HG03066 (cell line): ENCODE data around the gene OR2A25.

Experiments used
- ATAC-seq: cut with Tn5 transposase; IDR thresholded peaks from one replicate; pipeline ENCODE4 v1.9.1; 2021; ENCODE audit warnings: low read depth; ENCODE audit not compliant: unreplicated experiment

The OR2A25 gene

DNA sequence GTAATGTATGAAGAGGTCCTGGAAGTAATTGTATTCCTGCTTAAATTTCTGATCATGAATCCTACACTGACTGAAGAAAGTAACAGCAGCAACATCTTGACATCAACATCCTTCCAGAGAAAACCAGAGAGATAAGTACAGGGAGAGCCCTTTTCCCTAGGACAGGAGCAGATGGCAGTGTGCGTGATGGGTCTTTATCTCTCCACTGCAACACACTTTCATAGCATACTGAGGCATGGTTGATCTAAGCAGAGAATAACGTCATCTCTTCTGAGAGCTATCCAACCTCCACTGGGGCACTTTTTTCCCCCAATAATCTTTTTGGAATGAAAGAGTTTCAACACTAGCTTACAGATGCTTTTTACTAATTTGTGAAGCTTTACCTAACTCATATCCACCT is 342 bp downstream of the OR2A25 start:
- ATAC-seq: no peak

DNA sequence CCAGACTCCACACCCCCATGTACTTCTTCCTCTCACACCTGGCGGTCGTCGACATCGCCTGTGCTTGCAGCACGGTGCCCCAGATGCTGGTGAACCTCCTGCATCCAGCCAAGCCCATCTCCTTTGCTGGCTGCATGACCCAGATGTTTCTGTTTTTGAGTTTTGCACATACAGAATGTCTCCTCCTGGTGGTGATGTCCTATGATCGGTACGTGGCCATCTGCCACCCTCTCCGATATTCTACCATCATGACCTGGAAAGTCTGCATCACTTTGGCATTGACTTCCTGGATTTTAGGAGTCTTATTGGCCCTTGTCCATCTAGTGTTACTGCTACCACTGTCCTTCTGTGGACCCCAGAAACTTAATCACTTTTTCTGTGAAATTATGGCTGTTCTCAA is 4.8 kb downstream of the OR2A25 start:
- ATAC-seq: no peak

DNA sequence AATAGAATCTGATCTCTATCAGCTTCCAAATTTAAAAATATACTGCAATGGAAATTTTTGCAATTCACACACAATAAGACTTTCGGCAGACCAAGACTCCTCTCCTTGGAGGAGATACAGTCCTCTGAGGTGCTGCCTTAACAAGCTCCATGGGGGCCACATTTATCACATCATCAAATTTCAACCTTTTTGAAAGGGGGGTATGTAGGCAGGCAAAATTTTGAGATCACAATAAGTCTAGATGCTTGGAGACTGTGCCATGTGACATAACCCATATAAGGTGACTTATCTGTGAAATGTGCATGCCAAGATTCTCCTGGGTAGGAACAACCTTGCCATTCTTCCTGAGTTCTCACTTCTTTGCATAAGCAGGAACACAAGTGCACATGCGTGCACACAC is 16.4 kb downstream of the OR2A25 start, which contains the start of gene OR2A12:
Gene OR2A12 (plus strand): TSS at position 301 of the 400 bp plus-strand sequence. CDS start 8,830 bp downstream, outside the sequence.
- no peak for ATAC-seq

DNA sequence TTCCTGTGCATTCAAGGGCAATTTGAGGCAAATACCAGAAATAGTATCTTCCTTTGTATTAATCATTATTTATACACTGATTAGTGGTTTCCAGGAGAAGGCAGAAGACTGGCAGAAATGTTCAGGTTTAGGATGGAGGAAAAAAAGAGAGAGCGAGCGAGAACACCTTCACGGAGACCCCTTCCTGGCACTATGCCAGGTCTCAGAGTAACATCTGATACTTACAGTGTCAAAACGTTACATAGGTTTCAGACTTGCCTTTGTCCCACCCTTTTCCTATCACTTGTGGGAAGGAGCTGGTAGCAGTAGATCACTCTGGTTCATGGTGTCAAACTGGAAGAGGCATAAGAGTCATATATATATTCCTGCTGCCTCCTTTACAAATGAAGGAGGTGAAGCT is 17.1 kb downstream of the OR2A25 start:
- no peak for ATAC-seq

DNA sequence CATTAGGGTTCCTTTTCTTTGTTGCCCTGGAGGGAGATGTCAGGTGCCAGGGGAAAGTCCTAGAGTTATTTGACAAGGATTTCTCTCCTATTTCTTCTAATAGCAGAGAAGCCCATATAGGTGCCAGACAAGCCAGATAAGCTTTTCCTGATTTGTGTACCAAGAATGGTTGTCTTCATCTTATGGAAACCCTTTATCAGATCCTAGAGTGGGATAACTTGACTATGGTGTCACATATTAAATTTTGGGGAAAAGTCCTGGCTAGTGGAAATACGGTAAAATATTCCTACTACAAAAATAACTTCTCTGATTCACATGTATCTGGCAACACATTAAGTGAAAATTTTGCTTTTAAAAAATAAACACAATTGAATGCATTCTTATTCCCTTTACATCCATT is 17.6 kb downstream of the OR2A25 start:
- ATAC-seq: no peak

DNA sequence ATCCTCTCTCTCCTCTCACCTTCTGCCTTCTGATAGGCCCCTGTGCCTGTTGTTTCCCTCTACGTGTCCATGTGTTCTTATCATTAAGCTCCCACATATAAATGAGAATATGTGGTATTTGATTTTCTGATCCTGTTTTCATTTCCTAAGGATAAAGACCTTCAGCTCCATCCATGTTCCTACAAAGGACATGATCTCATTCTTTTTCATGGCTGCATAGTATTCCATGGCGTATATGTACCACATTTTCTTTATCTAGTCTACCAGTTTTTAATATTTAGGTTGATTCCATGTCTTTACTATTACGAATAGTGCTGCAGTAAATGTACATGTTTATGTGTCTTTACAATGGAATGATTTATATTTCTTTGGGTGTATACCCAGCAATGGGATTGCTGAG is 21.1 kb downstream of the OR2A25 start:
- ATAC-seq: no peak

DNA sequence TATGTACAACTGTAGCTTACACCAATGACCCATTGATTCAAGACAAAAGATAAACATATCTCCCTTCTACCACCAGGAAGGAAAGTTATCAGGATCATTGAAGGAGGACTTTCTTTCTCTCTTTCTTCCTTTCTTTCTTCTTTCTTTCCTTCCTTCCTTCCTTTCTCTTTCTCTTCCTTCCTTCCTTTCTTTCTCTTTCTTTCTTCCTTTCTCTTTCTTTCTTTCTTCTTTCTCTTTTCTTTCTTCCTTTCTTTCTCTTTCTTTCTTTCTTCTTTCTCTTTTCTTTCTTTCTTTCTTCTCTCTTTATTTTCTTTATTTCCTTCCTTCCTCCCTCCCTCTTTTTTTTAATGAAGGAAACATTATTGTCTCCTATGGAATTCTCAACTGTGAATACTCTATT is 29.2 kb downstream of the OR2A25 start:
- ATAC-seq: no peak

DNA sequence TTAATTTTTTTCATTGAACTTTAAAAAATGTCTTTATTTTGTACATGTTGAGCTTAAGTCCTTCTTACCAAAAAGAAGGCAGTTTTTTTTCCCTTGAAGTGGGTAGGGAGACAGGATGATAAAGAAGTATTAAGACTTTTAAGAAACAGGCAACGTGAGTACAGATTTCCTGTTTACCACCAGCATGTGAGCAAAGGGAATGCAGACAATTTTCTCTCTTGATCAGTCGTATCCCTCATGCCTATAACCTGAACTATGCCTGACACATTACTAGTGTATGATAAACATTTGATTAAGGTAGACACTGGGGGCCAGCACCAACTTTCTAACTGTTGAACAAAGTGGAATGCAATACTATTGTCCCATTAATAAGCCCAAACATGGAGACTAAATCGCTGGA is 31.0 kb downstream of the OR2A25 start:
- no peak for ATAC-seq

DNA sequence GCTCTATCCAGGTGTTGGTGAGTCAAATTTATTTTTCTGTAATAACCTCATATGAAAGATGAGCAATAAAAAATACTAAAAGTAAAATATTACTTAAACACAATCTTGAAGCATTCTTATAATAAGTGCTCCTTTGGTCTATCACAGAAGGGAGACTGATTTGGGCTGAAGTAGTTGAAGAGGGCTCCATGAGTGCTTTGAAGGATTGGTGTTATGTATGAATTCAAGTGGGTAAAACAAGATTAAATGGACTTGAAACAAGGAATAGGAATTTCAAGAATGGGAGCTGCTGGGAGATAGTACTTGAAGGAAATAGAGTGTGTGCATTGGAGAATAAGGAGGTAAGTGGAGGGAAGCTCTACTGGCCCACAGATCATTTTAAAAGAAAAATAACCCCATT is 32.4 kb downstream of the OR2A25 start:
- no peak for ATAC-seq

DNA sequence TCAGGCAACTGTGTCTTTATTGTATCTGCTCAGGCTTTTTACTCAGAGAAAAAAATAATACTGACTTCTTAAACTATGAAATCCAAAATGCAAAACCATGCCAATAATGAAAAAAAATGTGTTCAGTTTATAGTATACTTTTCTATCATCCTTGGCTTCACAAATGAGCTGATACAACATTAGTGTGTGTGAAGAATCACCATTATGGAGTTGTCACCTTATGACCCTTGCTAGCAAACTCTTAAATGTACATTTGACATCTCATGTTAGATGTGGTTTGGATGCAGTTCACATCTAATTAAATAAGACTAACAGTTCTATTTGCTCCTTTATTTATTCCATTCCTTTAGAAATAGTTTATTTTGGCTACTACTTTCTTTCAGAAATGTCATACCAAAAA is 35.6 kb downstream of the OR2A25 start:
- no peak for ATAC-seq

DNA sequence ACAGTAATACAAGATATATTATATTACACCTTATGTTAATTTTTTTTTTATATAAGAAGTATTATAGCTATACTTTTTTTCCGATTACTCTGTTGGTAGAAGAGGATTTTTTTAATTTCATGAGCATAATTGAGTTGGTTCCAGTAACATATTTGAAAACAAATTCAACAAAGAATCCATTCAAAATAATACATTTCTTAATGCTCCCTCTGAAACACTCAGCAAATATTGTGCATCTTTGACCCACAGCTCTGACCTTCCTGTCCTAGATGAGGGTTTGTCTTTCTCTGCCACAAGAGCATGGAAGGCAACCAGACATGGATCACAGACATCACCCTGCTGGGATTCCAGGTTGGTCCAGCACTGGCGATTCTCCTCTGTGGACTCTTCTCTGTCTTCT is 39.7 kb downstream of the OR2A25 start, which contains the start of gene OR2A2:
Gene OR2A2 (plus strand): TSS at position 301 of the 400 bp plus-strand sequence. CDS start 0 bp downstream, at position 301.
- ATAC-seq: no peak

DNA sequence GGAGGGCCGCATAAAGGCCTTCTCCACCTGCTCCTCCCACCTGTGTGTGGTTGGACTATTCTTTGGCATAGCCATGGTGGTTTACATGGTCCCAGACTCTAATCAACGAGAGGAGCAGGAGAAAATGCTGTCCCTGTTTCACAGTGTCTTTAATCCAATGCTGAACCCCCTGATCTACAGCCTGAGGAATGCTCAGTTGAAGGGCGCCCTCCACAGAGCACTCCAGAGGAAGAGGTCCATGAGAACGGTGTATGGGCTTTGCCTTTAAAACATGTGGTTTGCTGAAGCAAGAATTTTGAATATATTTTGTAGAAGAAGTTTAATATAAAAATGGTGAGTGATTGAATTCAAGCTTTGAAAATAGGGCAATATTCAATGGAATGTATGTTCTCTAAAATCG is 40.7 kb downstream of the OR2A25 start:
- no peak for ATAC-seq

DNA sequence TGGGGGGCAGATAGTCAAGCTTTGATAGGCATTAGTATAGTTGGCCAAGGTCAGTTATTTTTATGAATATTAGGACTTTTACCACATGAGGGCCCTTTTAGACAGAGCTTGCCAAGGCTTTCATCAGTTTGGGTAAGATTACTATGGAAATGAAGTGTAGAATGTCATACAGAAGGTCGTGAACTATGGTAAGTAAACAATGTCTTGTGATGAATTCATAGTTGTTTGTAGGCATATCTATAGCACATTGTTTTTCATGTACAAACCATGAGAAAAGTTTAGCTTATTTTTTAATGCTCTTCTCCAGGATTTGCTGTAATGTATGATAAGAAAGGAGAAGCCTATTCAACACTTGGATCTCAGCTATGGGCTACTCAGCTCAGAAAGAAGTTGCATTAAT is 44.0 kb downstream of the OR2A25 start:
- no peak for ATAC-seq

DNA sequence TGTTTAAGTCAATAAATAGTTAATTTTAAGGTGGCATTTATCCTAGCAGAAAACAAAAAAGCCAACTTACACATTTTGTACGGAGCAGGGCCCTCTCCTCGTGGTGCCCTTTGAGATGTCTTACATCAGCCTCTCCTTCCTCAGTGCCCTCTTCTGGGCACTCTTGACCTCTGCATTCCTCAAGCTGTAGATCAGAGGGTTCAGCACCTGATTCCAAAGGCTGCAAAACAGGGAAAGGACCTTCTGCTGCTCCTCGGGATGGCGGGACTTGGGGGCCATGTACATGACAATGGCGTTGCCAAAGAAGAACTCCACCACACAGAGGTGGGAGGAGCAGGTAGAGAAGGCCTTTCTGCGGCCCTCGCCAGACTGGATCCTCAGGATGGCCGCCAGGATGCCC is 48.7 kb downstream of the OR2A25 start:
- ATAC-seq: no peak

DNA sequence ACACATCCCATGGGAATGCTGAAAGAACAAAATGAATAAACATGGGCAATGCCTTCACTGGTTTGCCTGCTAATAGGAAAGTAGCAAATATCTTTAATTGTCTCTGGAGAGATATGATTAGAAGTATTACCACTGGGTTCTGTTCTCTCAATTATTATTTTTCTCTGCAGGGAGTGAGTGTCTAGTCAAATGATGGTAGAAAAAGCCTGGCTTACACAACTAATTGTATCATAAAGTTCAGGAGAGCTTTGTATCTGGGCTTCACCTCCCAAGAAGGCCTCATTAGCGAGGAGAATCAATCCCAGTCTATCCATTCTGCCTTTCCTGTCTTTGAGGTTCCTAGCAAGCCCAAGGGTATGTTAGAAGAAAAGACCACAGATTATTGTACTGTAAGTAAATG is 53.3 kb downstream of the OR2A25 start, which contains the start of gene OR2A14:
Gene OR2A14 (plus strand): TSS at position 301 of the 400 bp plus-strand sequence. CDS start 5,937 bp downstream, outside the sequence.
- ATAC-seq: no peak
